HG02840 (cell line): ENCODE results near the gene NXPH1.

Experiments
- ATAC-seq: cut with Tn5 transposase; IDR thresholded peaks from one replicate; pipeline ENCODE4 v1.9.1; 2021; ENCODE audit warnings: mild to moderate bottlenecking, moderate library complexity, moderate number of reproducible peaks; ENCODE audit not compliant: unreplicated experiment, low FRiP score

NXPH1 gene

DNA sequence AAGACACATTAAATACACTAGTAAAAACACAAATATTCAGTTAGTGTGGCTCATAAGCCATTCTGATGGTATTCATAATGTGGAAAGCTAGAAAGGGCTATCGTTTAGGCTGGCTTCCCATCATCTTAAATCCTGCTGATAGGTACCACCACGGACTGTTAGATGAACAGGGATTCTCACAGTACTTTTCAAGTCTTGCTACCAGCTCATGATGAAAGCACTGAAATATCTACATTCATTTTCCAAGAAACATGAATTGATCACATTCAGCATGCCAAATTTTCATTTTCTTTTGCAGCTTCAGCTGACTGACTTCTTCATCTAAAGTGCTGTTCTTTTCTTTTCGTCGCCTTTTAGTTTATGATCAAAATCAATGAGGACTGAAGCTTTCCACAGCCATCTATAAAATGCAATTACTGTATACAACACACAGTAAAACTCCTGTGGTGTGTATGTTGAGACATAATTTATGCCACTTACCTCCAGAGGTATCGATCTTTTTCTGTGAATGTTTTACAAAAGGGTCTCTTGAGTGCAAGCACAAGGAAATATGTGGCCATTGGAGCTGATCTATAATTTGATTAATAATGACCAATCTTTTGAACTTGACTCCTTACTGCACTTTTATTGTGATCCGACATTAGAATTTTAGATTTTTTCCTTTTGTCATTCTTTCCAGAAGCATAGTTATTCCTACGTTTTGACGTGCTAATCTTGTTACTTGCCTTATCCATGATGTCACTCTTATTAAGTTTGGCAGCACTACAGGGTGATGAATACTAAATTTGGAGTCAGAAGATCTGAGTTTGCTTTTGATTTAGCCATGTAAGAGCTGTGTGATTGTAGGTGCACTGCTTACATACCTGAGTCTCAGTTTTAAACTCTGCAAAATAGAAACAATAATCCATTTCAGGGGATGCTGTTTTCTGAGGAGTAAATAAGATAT, 58.4 kb downstream of the NXPH1 start:
- no peak for ATAC-seq

DNA sequence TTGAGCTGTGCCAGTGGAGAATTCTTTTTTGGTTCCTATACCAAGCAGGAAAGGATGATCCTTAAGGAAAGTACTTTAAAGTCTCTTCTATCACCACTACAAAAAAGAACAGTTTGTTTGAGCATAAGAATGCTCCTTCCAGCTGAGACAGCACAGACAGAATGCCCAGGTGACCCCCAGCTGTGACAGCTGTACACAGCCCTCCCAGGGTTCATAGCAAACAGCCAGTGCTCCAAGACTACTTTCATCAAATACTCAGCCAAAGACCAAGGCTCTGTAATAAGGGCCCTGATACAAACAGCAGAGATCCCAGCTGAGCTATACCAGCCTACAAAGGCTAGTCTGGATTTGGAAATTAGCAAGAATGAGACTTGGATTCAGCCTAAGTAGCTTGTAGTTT, 65.7 kb downstream of the NXPH1 start:
- no peak for ATAC-seq

DNA sequence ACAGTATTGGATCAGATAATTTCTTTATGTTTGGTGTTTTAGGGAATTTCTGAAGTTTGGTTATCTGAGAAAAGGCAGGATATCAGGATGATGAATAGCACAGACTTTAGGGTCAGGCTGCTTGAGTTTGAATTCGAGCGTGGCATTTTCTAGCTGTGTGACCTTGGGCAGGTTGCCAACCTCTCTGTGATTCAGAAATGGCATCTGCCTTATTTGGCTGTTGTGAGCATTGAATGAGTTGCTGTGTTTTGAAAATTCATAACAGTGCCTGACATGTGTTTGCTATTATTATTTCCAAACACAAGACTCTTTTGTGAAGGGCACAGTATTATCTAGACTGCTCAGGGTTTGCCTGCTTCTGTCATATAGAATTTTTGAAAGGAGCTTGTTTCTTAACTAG, 66.9 kb downstream of the NXPH1 start:
- no peak for ATAC-seq

DNA sequence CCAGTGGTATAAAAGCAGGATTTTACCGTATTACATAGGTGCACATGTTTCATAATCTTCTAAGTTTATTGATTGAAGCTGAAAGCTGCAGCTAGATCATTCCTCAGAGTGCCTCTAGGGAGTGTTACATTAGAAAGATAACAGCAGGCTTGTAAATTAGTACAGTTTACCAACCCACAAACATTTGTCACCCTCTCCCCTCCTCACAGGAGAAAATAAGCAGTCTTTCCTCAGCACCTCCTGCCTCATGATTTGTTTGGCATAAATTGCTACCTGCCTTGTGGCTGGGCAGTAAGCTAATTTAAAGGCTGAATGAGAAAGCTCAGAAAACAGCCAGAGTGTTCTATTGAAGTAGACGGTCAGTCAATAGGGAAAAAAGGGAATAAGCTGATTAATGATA, 74.2 kb downstream of the NXPH1 start:
- ATAC-seq: no peak

DNA sequence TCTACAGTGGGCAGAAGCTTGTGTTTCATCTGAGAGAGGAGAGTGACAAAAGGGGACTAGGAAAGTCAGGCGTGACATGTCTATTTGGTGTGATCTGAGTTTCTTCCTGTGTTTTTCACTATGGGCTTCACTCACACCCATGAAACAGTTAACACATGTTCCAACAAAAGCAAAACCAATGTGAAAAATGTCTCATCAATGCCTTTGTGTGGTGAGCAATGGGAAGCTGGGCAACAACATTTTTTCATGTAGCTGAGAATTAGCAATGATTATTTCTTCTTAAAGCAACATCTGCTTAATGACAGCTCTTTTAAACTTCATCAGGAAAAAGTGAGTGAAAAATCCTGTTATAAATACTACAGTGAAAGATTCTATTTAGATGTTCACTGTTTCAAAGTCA, 76.2 kb downstream of the NXPH1 start:
- ATAC-seq: no peak

DNA sequence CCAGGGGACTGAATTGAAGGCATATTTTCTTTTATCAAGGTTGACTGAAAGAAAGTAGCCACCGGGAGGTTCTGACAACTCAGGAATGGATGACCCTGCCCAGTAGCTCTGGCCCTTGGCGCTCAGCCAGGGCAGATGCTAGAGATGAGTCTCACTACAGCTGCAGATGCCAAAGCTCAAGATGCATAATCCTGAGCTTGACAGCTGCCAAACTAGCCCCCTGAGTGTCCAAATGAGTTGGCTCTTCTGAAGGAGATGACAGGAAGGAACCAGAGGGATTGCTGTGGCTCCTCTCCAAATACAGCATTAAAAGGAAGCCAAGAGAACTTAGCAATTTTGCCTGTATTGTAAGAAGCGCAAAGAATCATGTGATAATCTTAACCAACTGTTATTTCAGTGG, 78.4 kb downstream of the NXPH1 start:
- no peak for ATAC-seq

DNA sequence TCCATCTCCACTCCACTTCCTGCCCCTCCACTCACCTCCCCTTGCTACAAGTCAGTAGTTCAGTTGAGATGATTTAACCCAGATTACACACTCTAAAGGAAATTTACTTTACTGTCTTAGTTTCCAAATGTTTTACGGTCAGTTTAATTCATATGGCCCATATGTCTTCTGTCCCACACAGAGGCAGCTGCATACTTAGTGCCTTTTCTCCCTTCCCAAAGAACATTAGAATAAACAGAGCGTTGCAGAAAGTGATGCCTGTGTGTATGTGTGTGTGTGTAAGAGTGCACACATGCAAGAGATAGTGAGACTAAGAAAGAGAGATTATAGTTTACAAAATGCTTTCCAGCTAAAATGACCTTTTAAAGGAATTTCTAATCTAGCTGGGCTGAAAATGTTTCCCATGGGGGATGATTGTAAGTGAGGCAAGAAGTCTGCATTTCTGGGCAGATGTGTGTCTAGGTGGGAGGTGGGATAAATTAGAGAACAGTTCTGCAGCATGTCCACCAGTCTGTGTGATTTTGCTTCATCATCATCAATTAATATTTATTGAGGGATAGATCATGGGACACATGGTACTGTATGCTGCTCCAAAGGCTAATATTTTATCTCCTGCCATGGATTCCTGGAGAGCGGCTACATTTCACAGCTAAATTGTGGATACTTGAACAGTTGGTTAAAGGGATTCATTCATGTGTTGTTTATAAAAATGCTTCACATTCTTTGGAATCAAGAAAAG, 81.5 kb downstream of the NXPH1 start:
- ATAC-seq: no peak

DNA sequence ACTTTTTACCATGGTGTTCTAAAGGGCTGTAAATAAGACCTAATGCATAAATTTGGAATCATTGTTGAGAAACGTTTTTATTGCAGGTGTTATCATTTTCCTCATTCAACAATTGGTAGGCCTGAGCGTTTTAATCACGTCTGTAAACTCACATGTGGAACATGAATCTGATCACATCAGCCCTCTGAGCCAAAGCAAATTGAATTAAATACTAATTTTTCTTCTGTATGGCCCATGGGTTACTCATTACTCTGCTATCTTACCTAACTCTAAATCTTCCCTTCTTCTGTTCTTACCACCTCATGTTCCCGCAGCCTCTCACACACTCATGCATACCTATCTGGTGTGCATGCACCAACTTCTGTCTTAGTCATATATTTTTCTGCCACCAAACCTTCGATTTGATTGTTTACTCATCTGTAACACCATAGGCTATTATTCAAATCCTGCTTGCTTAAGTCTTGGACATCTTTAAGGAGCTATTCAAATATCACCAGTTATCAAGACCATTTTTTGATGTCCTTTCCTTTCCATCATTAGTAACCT, 82.3 kb downstream of the NXPH1 start:
- no peak for ATAC-seq

DNA sequence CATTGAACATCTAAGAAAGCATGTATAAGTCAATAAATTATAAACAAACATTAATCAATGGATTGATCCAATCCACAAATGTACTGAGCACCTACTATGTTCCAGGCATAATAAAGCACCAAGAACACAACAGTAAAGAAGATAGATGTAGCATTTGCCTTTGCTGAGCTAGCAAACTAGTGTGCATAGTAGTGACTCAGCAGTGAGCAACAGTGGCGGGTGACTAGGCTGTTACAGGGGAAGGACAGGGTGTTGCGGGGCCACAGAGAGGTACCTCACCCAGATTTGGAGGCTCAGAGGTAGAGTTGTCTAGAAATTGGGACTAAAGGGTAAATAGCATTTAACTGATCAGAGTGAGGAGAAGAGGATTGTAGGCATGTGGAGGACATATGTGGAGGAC, 83.6 kb downstream of the NXPH1 start:
- no peak for ATAC-seq

DNA sequence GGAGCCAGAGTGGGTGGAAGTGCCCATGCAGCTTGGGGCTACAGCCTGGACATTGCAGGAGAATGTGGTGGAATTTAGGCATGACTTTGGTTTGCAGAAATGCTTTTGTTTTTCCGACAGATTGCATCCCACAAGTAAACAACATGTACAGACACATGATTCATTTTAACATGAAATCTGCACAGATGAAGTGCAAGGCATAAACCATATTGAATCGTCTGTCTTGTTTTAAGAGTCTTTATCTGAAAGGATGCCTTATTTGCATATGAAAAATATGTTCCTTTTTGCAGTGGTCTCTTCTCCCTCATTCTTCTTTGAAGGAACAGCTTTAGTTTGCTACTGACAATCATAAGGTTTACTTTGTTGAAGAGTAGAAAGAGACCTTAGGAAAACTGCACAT, 94.9 kb downstream of the NXPH1 start:
- ATAC-seq: no peak

DNA sequence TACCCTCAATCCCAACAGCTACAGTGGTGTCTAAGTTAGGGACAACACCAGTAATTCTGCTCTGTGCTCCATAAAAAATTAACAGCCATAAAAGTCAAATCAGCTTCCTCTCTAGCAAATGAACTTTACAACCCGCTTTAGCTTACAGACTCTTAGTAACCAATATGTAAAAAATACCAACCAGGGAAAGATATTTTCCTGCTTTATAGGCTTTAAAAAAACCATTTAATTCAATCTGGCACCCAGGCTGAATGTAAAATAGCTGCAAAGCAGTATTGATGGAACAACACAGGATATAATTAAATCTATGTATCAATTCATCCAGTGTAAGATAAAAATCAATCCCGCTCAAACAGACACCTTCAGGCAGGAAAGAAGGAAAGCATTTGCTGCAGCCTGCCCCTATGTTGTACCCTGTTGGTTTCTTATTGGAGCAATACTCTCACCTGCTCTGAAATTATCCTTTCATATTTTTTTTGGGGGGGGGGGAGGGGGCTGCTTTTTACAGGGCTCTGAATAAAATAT, 98.6 kb downstream of the NXPH1 start:
- ATAC-seq: no peak

DNA sequence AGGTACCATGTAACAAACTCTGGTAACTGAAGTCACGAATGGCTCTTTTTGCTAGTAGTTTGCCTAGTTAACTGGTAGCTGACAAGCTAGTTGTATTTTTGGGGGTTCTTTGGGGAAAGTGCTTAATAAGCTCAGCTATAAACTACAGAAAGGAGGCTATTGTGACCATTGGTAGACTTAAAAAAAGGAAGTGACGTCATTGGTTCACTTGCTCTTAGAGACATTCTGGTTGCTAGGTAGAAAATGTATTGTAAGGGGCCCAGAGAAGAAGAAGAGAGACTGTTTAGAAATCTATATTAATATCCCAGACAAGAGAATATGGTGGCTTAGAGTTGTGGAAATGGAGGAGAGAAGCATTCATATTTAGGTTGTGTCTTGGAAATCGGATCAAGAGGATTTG, 103.0 kb downstream of the NXPH1 start:
- ATAC-seq: no peak

DNA sequence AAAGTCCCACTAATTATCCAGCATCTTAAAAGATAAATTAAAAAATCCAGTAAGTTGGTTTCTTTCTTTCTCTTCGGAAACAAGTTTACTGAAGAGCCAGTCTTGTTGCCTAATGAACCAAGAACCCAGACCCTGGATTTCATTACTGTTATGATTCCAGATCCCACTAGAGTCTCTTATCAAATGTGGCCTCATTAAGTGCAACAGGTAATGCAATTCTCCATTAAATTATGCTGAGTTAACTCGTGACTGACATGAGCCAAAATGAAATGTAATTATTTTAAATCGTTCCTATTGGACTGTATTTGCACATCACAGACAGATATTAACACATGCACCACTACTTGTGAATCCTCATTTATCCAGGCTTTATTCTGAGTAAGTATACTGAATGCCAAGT, 115.6 kb downstream of the NXPH1 start:
- no peak for ATAC-seq

DNA sequence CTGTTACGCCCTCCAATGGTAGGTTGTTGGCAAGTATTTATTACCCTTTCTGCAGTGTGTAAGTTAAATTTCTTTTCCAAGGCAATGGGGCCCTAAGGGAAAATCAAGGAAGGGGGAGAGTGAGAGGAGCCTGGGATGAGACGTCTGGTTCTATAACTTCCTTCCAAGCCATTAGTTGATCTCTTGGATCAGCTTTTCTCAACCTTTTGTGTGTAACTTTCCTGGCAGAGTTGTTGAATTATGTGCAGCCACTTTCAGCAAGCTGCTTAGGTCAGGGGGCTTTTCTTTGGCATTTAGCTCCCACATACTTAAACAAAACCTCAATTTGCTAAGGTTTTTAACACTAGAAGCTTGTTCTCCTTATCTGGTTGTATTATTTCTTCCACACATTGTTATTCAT, 127.1 kb downstream of the NXPH1 start:
- no peak for ATAC-seq

DNA sequence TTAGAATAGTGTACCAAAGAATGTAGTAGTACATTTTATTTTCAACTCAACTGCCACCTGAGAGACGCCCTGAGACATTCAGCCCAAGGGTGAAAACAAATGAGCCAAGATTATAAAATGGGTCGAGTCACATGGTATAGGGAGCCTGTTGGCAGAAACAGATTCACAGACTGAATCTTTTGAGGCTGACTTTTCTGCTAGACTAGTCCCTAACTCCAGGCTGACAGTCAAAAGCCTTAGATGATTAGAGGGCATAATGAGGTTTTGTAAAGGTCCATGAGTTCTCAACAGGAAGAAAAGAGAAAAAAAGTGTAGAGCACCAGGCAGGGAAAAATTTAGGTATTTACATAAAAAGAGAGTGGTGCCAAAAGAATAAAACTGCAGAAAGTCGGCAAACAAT, 128.0 kb downstream of the NXPH1 start:
- ATAC-seq: no peak

DNA sequence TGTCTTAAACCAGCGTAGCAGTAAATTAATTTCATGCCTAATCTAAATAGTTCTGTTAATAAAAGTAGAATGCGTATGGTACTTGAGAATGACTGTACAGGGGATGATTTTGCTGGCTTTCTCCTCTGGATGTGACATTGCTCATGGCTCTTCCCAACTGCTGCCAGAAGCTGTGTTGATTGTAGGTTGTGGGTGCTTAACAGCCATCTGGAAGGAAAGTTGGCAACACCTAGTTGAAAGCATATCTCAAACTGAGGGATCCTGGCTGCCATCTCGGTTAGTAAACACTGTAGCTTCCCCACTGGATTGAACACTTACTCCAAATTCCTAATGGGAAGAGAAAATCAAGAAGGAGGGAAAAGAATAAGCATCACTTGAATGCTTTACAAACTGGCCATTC, 130.9 kb downstream of the NXPH1 start:
- ATAC-seq: no peak

DNA sequence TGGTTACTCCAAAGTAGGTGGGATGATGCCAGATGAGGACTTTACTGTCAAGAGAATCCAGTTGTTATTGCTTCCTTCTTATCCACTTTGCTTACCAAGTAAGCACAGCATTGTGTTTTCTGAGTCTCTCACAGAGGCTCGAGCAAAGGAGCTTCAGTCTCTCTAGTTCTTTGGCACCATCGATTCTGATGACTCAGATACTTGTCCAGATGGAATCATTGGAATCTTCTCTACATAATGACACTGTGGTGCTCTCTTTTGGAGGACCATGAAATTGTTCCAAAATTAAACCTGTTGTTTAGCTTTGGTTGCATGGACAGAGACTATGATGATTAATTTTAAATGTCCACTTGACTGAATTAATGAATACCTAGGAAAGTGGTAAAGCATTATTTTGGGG, 132.6 kb downstream of the NXPH1 start:
- no peak for ATAC-seq

DNA sequence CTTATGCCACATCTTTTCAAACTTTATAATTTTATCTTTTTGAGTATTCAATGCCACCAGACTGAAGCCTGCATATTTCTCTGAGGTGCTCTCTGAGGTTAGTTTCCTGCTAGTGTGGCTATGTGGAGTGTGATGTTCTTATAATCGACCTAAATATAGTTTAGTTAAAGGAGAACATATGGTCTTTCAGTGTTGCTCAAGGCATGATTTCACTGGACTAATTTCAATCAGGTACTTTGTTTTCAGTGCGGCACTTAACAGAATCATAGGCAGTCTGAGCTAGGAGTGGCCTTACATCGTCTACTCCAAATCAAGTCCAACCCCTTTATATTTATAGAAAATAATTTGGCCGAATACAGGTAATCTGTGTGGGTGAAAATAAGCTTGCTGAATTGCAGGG, 134.2 kb downstream of the NXPH1 start:
- no peak for ATAC-seq

DNA sequence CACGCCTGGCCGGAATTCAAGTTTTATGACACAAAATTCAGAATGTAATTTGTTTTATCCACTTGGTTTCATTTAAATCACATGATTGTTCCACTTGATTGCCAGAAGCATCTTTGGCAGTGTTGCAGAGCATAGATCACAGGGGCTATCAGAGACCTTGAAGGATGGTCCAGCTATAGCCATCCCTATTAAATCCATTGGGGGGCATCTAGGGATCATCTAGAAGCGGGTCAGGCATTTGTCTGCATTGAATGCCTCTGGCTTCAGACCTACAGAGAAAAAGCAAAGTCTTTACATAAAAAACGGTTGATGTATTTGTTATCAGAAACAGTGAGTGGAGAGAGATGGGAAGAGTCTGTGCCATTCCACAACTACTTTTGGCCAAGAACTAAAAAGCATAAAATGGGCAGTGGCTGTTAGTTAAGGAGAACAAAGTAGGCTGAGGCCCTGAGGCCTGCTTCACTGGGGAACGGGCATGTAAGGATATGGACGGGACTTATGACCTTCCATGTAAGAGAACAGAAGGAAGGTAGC, 146.3 kb downstream of the NXPH1 start:
- ATAC-seq: no peak

DNA sequence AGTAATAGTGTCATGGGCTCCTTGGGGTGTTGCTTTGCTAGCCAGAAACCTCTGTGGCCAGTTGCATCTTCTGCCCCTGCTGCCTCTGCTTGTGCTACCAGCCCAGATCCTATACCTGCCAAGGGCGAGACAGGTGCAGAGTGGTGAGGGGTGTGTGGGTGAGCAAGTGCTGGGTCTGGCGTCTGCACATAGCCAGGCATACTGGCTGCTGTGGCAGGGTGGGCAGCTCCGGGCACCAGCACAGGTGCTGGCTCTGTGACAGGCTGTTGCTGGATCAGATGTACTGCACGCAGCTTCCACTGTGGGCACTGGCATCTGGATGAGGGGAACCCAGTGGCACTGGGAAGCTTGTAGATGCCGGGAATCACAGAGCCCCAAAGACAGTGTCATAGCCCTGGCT, 148.4 kb downstream of the NXPH1 start:
- no peak for ATAC-seq

DNA sequence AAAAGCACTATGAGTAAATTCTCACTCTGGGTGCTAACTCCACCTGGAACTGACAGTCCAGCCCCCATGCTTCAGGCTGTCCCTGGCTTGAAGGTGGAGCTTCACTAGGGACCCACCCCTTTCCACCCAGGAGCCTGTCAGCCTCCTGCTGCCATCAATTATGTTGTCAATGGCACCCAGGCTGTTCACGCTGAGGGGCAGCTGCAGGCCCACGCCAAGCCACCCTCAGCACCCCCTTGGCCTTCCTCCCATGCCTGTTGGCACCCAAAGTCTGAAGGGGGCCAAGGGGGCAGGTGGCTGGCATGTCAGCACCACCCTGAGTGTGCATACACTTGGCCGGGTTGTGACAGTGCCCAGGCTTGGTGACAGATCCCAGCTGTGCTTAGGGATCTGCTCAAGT, 149.3 kb downstream of the NXPH1 start:
- ATAC-seq: no peak
